Measurements from ENCODE around the gene GNA15. TPM values are rescaled to one million over a fixed set of nuclear protein-coding genes. Genes with fewer than 3 reads are reported as not detected.

The GNA15 gene
- total RNA-seq, 1 experiment from 2014 or later = 6.2 TPM

DNA sequence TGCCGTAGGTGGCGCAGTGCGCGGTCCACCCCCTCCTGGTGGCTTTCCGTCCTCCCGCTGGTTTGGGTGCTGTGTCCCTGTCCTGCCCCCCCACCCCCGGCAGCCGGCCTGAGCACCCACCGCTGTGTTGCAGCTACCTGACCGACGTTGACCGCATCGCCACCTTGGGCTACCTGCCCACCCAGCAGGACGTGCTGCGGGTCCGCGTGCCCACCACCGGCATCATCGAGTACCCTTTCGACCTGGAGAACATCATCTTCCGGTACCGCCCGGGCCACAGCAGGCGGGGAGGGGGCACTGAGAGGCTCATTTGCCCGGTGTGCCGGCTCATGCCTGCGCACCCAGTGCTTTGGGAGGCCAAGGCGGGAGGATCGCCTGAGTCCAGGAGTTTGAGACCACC, 21.0 kb upstream of the GNA15 start:
- no TSS peak for BruUV-seq (replicated peaks)
- ChIA-PET CTCF (no interaction called here), POLR2A (no interaction called here)

GRCh38 chr19:3115411-3115810, 20.4 kb upstream of the GNA15 start:
- TF ChIP-seq, protein P1, sequence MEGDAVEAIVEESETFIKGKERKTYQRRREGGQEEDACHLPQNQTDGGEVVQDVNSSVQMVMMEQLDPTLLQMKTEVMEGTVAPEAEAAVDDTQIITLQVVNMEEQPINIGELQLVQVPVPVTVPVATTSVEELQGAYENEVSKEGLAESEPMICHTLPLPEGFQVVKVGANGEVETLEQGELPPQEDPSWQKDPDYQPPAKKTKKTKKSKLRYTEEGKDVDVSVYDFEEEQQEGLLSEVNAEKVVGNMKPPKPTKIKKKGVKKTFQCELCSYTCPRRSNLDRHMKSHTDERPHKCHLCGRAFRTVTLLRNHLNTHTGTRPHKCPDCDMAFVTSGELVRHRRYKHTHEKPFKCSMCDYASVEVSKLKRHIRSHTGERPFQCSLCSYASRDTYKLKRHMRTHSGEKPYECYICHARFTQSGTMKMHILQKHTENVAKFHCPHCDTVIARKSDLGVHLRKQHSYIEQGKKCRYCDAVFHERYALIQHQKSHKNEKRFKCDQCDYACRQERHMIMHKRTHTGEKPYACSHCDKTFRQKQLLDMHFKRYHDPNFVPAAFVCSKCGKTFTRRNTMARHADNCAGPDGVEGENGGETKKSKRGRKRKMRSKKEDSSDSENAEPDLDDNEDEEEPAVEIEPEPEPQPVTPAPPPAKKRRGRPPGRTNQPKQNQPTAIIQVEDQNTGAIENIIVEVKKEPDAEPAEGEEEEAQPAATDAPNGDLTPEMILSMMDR (IDR thresholded peaks at IDR 0.05) = no peak
- TF ChIP-seq POLR2AphosphoS5 (IDR thresholded peaks at IDR 0.05; ENCODE audit: low read depth, low read length) = no peak
- no peak for TF ChIP-seq SIN3A (IDR thresholded peaks at IDR 0.05; ENCODE audit: borderline replicate concordance, insufficient read depth, low read depth, low read length)
- no peak for TF ChIP-seq REST (IDR thresholded peaks at IDR 0.05; ENCODE audit: insufficient read depth in 1 of 2, low read depth in 2 of 2, low read length in 1 of 2)
- TF ChIP-seq TCF7L2 (IDR thresholded peaks at IDR 0.05; ENCODE audit: low read depth, low read length) = no peak
- Histone ChIP-seq H3K4me3 (ENCODE audit: low read depth in 2 of 2, low read length in 2 of 2) (no peak overlapping the region), H3K9me3 (ENCODE audit: control insufficient read depth, insufficient read depth, low read depth, low read length) (no peaks in the 10 kb centered on the region), H3K36me3 (ENCODE audit: control insufficient read depth, insufficient read depth, low read length) (no peaks in the 10 kb centered on the region), H3K27ac (ENCODE audit: low read length) (no peak overlapping the region), H3K27me3 (ENCODE audit: control insufficient read depth, insufficient read depth, low read length) (no peaks in the 10 kb centered on the region), H3K4me1 (ENCODE audit: control insufficient read depth, insufficient read depth, low read length) (peaks cover 3% of the 10 kb centered on the region; the same call in 1 of the 2 replicates)
- in situ Hi-C loops (cut with HindIII; ENCODE audit: low pct_unique_long_range_greater_than_20kb, low sequenced_read_pairs) = no loop called here
- DNase-seq (ENCODE audit: low read depth, low spot score) = no peak
- POLR2A ChIA-PET = no interaction called here
- CTCF ChIA-PET = no interaction called here
- intact Hi-C loops (cut with micrococcal nuclease; ENCODE audit: unreplicated experiment) = no loop called here
- ATAC-seq = no peak
- BruUV-seq (replicated peaks) = no TSS peak

More for the DNA sequence above, 21.0 kb upstream of the GNA15 start:
- H3K4me3 ChIP-seq (ENCODE audit: low read depth in 2 of 2, low read length in 2 of 2) = no peak overlapping the region
- H3K27ac ChIP-seq (ENCODE audit: low read length) = no peak overlapping the region
- DNase-seq (ENCODE audit: low read depth, low spot score) (no peak), ATAC-seq (no peak)
- no peaks in the 10 kb centered on the region for H3K27me3 ChIP-seq (ENCODE audit: control insufficient read depth, insufficient read depth, low read length)
- intact Hi-C loops (cut with micrococcal nuclease; ENCODE audit: unreplicated experiment) = no loop called here
- H3K4me1 ChIP-seq (ENCODE audit: control insufficient read depth, insufficient read depth, low read length) = peaks cover 3% of the 10 kb centered on the region; the same call in 1 of the 2 replicates
- H3K36me3 ChIP-seq (ENCODE audit: control insufficient read depth, insufficient read depth, low read length) = no peaks in the 10 kb centered on the region
- in situ Hi-C loops (cut with HindIII; ENCODE audit: low pct_unique_long_range_greater_than_20kb, low sequenced_read_pairs) = no loop called here
- H3K9me3 ChIP-seq (ENCODE audit: control insufficient read depth, insufficient read depth, low read depth, low read length) = no peaks in the 10 kb centered on the region
- TF ChIP-seq, protein P1 (IDR thresholded peaks at IDR 0.05) = no peak
- no peak for TF ChIP-seq POLR2AphosphoS5 (IDR thresholded peaks at IDR 0.05; ENCODE audit: low read depth, low read length)
- no peak for TF ChIP-seq REST (IDR thresholded peaks at IDR 0.05; ENCODE audit: insufficient read depth in 1 of 2, low read depth in 2 of 2, low read length in 1 of 2)
- TF ChIP-seq TCF7L2 (IDR thresholded peaks at IDR 0.05; ENCODE audit: low read depth, low read length) = no peak
- TF ChIP-seq SIN3A (IDR thresholded peaks at IDR 0.05; ENCODE audit: borderline replicate concordance, insufficient read depth, low read depth, low read length) = no peak
